GM19043 (cell line): ENCODE measurements around the gene MRAS.
"Not testable (repeated sequence)": the region's sequence is repeated elsewhere in the genome, so short reads cannot be mapped to it uniquely, and the experiment has no call there.

Experiments used
- ATAC-seq: cut with Tn5 transposase; IDR thresholded peaks from one replicate; pipeline ENCODE4 v1.9.1; 2021; ENCODE audit warnings: low read depth; ENCODE audit not compliant: unreplicated experiment

The MRAS gene

GRCh38 chr3:138366006-138366759 lies 17.8 kb downstream of the MRAS start:
- no peak for ATAC-seq

GRCh38 chr3:138367326-138367850 lies 19.0 kb downstream of the MRAS start:
- no peak for ATAC-seq

GRCh38 chr3:138367911-138368310 lies 19.5 kb downstream of the MRAS start:
- no peak for ATAC-seq

- ATAC-seq, result no peak
Measured at GRCh38 chr3:138369151-138369900, 20.9 kb downstream of the MRAS start.

GRCh38 chr3:138370321-138370720 lies 21.9 kb downstream of the MRAS start:
- ATAC-seq, result no peak

GRCh38 chr3:138371070-138371965 lies 22.9 kb downstream of the MRAS start:
- peak; percentile 98 for ATAC-seq

- no peak for ATAC-seq
Measured at GRCh38 chr3:138373087-138373735, 24.8 kb downstream of the MRAS start.

- no peak for ATAC-seq
Measured at GRCh38 chr3:138373736-138374094, 25.3 kb downstream of the MRAS start.

- no peak for ATAC-seq
Measured at GRCh38 chr3:138374573-138375134, 26.3 kb downstream of the MRAS start.

- ATAC-seq, result no peak
Measured at GRCh38 chr3:138375447-138375846, 27.1 kb downstream of the MRAS start.

GRCh38 chr3:138376663-138377062 lies 28.3 kb downstream of the MRAS start:
- ATAC-seq, result no peak

- not testable (repeated sequence) for ATAC-seq
Measured at GRCh38 chr3:138377212-138377611, 28.8 kb downstream of the MRAS start.

- no peak for ATAC-seq
Measured at GRCh38 chr3:138377804-138378203, 29.4 kb downstream of the MRAS start.

- no peak for ATAC-seq
Measured at GRCh38 chr3:138378331-138378730, 30.0 kb downstream of the MRAS start.

GRCh38 chr3:138378990-138379389 lies 30.6 kb downstream of the MRAS start:
- ATAC-seq, result no peak

GRCh38 chr3:138381413-138381901 lies 33.1 kb downstream of the MRAS start:
- ATAC-seq, result no peak

GRCh38 chr3:138381950-138382715 lies 33.8 kb downstream of the MRAS start:
- no peak for ATAC-seq

- no peak for ATAC-seq
Measured at GRCh38 chr3:138383715-138384465, 35.5 kb downstream of the MRAS start.
